GM19238 (cell line): Measurements from ENCODE around the gene NAB1.
A peak's percentile ranks its signal among the peaks of the same experiment; 100 is the strongest.
"Not testable (repeated sequence)": the region's sequence is repeated elsewhere in the genome, so short reads cannot be mapped to it uniquely, and the experiment has no call there.

Source experiments
- DNase-seq: peaks from one replicate; pipeline ENCODE4 v3.0.0; 2011; ENCODE audit warnings: low spot score; ENCODE audit not compliant: insufficient read length

NAB1 gene

GRCh38 chr2:190649035-190649797, at the start of gene NAB1:
NAB1 (plus strand) TSS chr2:190649083; CDS start chr2:190659177, 10,094 bp downstream.
- DNase-seq: peak; percentile 57

- no peak for DNase-seq
Measured at GRCh38 chr2:190599546-190600220, 49.2 kb upstream of the NAB1 start.

GRCh38 chr2:190600293-190601103, 48.4 kb upstream of the NAB1 start:
- no peak for DNase-seq

GRCh38 chr2:190603374-190603773, 45.5 kb upstream of the NAB1 start:
- DNase-seq: no peak

- no peak for DNase-seq
Measured at GRCh38 chr2:190607014-190607597, 41.8 kb upstream of the NAB1 start.

- DNase-seq: no peak
Measured at GRCh38 chr2:190607657-190608357, 41.1 kb upstream of the NAB1 start.

GRCh38 chr2:190608863-190609262, 40.0 kb upstream of the NAB1 start:
- DNase-seq: not testable (repeated sequence)

GRCh38 chr2:190609397-190609796, 39.5 kb upstream of the NAB1 start:
- DNase-seq: not testable (repeated sequence)

GRCh38 chr2:190610528-190610927, 38.4 kb upstream of the NAB1 start:
- not testable (repeated sequence) for DNase-seq

- no peak for DNase-seq
Measured at GRCh38 chr2:190615555-190616200, 33.2 kb upstream of the NAB1 start.

GRCh38 chr2:190618030-190618429, 30.9 kb upstream of the NAB1 start:
- DNase-seq: no peak

- DNase-seq: no peak
Measured at GRCh38 chr2:190625691-190626090, 23.2 kb upstream of the NAB1 start.

GRCh38 chr2:190626641-190627210, 22.2 kb upstream of the NAB1 start:
- DNase-seq: no peak

- DNase-seq: peak; percentile 37
Measured at GRCh38 chr2:190627448-190628412, 21.2 kb upstream of the NAB1 start.

- no peak for DNase-seq
Measured at GRCh38 chr2:190628591-190629319, 20.1 kb upstream of the NAB1 start.

GRCh38 chr2:190634381-190634780, 14.5 kb upstream of the NAB1 start:
- DNase-seq: no peak

GRCh38 chr2:190635781-190636180, 13.1 kb upstream of the NAB1 start:
- no peak for DNase-seq

GRCh38 chr2:190636361-190636760, 12.5 kb upstream of the NAB1 start:
- DNase-seq: no peak
